Gastroesophageal sphincter (tissue), 4 donors: ENCODE data around the gene MAP9. TPM values are rescaled to one million over a fixed set of nuclear protein-coding genes. Genes with fewer than 3 reads are reported as not detected.
"Not testable (repeated sequence)": the region's sequence is repeated elsewhere in the genome, so short reads cannot be mapped to it uniquely, and the experiment has no call there.

Source experiments
- ATAC-seq: fragments of 150-250 bp; one replicate; pipeline ENCODE4 v1.9.1; 2016; ENCODE audit warnings: mild to moderate bottlenecking, moderate library complexity
- H3K27ac ChIP-seq, 4 donors: fragments of 200-600 bp; sonication (generic) in 3 of 4; 1 replicate in 3 of 4; 2 replicates in 1 of 4; pipeline ENCODE4 v1.5.1; 2016 to 2019
- H3K27me3 ChIP-seq: fragments of 200-600 bp; sonication (generic); one replicate; pipeline ENCODE4 v1.5.1; 2019
- H3K36me3 ChIP-seq, 2 donors: fragments of 200-600 bp; sonication (generic); one replicate each; pipeline ENCODE4 v1.5.1; 2019; ENCODE audit warnings: control low read depth in 1 of 2
- H3K4me1 ChIP-seq, 3 donors: fragments of 200-600 bp; sonication (generic); 1 replicate in 2 of 3; 2 replicates in 1 of 3; pipeline ENCODE4 v1.5.1; 2016 to 2019; ENCODE audit warnings: control low read depth in 2 of 3
- H3K4me3 ChIP-seq, 2 donors: fragments of 200-600 bp; sonication (generic); one replicate each; pipeline ENCODE4 v1.5.1; 2019; ENCODE audit warnings: mild to moderate bottlenecking in 1 of 2, moderate library complexity in 1 of 2
- H3K9me3 ChIP-seq, 3 donors: fragments of 200-600 bp; sonication (generic); one replicate each; pipeline ENCODE4 v1.5.1; 2017 to 2019; ENCODE audit warnings: control low read depth in 2 of 3
- EP300 ChIP-seq: sonication (generic); formaldehyde crosslinking; IDR thresholded peaks from one replicate; pipeline ENCODE4 v1.6.1; 2017; ENCODE audit warnings: antibody characterized with exemption, mild to moderate bottlenecking
- POLR2A ChIP-seq, 2 donors: fragments of 450-650 bp; IDR thresholded peaks; one replicate each; pipeline ENCODE4 v1.6.1; 2017; ENCODE audit warnings: antibody characterized with exemption in 2 of 2, mild to moderate bottlenecking in 2 of 2, moderate library complexity in 1 of 2
- POLR2AphosphoS5 ChIP-seq: sonication (generic); formaldehyde crosslinking; IDR thresholded peaks from one replicate; pipeline ENCODE4 v1.6.1; 2017; ENCODE audit warnings: antibody characterized with exemption
- WGBS, 2 donors: methylation state at CpG; one replicate each; pipeline ENCODE4 v1.1.5; 2018; ENCODE audit warnings: low coverage in 1 of 2; 5-methylcytosine and 5-hydroxymethylcytosine counted together
- total RNA-seq, 4 donors: library from RNA; depleted of rRNA; stranded (reverse); fragments of >200 nt; gene quantifications; one replicate each; pipeline ENCODE4 v1.1.0, GENCODE V29; 2016
- TF ChIP-seq, protein P1 (sequence below), 4 experiments: fragments of 200-600 bp in 2 of 4; fragments of 450-650 bp in 2 of 4; sonication (generic) in 1 of 4; IDR thresholded peaks; one replicate each; pipeline ENCODE4 v1.5.1; 2017 to 2019; ENCODE audit warnings: antibody characterized with exemption in 4 of 4, mild to moderate bottlenecking in 2 of 4, moderate library complexity in 2 of 4

MAP9 gene
- total RNA-seq, 4 donors from 2014 or later = 13.3 to 21.8 (median 14.7) TPM

DNA sequence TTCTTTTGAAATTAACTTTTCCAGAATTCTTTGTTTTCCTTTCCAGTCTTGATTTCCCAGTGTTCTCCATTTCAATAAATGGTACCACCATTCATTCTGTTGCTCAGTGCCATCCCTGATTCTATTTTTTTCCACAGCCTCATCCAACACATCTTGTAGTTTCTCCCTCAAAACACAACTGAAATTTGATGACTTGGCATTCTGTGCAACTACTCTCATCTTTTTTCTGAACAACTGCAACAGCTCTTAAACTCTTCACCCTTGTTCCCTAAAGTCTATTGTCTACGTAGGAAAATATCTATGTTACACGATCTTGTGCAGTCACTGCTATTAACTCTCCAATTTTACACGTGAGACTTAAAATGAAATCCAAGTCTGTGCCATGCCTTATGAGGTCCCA, 40.5 kb downstream of the MAP9 start:
- Histone ChIP-seq H3K4me3 (no peak overlapping the region), H3K9me3 (no peaks in the 10 kb centered on the region), H3K36me3 (no peaks in the 10 kb centered on the region), H3K27me3 (no peaks in the 10 kb centered on the region), H3K4me1 (no peaks in the 10 kb centered on the region), H3K27ac (no peak overlapping the region)
- 46 to 89% methylated on average over 3 of the region's 3 CpGs for WGBS, 2 donors
- TF ChIP-seq POLR2A (IDR thresholded peaks at IDR 0.05) = no peak
- no peak for TF ChIP-seq POLR2AphosphoS5
- no peak for TF ChIP-seq EP300
- TF ChIP-seq, protein P1, sequence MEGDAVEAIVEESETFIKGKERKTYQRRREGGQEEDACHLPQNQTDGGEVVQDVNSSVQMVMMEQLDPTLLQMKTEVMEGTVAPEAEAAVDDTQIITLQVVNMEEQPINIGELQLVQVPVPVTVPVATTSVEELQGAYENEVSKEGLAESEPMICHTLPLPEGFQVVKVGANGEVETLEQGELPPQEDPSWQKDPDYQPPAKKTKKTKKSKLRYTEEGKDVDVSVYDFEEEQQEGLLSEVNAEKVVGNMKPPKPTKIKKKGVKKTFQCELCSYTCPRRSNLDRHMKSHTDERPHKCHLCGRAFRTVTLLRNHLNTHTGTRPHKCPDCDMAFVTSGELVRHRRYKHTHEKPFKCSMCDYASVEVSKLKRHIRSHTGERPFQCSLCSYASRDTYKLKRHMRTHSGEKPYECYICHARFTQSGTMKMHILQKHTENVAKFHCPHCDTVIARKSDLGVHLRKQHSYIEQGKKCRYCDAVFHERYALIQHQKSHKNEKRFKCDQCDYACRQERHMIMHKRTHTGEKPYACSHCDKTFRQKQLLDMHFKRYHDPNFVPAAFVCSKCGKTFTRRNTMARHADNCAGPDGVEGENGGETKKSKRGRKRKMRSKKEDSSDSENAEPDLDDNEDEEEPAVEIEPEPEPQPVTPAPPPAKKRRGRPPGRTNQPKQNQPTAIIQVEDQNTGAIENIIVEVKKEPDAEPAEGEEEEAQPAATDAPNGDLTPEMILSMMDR (IDR thresholded peaks at IDR 0.05) = no peak
- ATAC-seq = no peak

DNA sequence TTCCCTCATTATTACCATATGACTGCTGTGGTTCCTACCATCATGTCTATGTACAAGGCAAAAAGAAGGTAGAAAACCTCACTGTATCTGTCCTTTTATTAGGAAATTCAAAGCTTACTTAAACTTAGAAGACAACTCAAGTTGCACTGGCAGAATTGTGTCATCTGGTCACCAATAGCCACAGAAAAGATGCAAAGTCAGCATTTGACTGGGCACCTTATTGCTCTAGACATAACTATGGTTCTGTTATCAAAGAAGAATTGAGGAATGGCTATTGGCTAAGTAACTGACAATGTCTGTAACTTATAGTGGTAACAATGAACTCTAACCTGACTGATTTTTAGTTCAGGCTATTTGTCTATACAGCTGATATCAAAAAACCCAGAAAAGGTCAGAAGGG, 45.3 kb downstream of the MAP9 start:
- Histone ChIP-seq H3K4me3 (no peak overlapping the region), H3K27ac (no peak overlapping the region)
- TF ChIP-seq EP300 (no peak), POLR2AphosphoS5 (no peak), POLR2A (IDR thresholded peaks at IDR 0.05) (no peak)
- TF ChIP-seq, protein P1 (IDR thresholded peaks at IDR 0.05) = no peak

DNA sequence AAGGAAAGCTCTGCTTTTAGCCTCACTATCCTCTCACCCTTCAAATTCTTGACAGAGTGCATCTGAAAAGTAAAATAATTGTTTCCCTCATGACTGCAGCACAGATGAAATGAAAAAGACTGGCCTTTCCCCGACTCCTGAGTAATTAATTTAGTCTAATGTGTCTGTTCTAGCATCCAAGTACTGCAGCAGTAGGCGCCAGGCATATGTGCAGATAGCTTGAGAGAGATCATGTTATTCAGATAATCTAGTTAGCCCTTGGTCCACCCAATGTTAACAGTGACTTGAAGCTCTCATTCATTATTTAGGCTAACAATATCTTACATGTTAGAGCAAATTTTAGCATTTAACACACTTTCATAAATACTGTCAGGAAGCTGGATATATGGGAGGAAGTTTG, 54.0 kb downstream of the MAP9 start:
- H3K4me3 ChIP-seq = no peak overlapping the region
- H3K9me3 ChIP-seq = peaks cover 0 to 6% (median 0%) of the 10 kb centered on the region in 3 donors
- H3K36me3 ChIP-seq = no peaks in the 10 kb centered on the region
- no peaks in the 10 kb centered on the region for H3K4me1 ChIP-seq
- H3K27ac ChIP-seq = no peak overlapping the region
- WGBS, 2 donors = 45 to 59% methylated on average over 2 of the region's 2 CpGs
- TF ChIP-seq EP300 (no peak), POLR2AphosphoS5 (no peak), POLR2A (IDR thresholded peaks at IDR 0.05) (no peak)
- ATAC-seq = no peak
- no peaks in the 10 kb centered on the region for H3K27me3 ChIP-seq

More for the DNA sequence above, 45.3 kb downstream of the MAP9 start:
- Histone ChIP-seq H3K9me3 (no peaks in the 10 kb centered on the region), H3K36me3 (no peaks in the 10 kb centered on the region), H3K27me3 (no peaks in the 10 kb centered on the region), H3K4me1 (no peaks in the 10 kb centered on the region)
- ATAC-seq = no peak

DNA sequence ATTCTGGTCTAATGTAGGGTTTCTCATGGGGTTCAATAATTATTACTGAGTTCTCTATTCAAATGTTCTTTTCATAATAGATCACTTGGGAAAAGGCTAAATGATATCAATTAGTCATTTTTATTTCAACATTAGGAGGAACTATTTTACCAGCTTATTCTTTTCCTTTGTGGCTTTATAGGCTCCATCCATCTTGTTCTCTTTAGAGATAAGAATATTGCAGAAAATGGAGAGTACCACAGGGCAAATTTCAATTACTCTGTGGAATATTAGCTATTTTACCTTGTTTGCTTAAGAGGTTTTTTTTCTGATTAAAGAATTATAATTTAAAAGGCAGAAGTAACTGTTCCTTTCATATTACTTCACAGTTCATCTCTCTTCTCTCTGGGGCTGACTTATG, 55.8 kb downstream of the MAP9 start:
- Histone ChIP-seq H3K4me1 (no peaks in the 10 kb centered on the region), H3K36me3 (no peaks in the 10 kb centered on the region), H3K4me3 (no peak overlapping the region), H3K9me3 (peaks cover 0 to 6% (median 0%) of the 10 kb centered on the region in 3 donors), H3K27me3 (no peaks in the 10 kb centered on the region), H3K27ac (no peak overlapping the region)
- no peak for ATAC-seq
- TF ChIP-seq POLR2A (IDR thresholded peaks at IDR 0.05) (no peak), EP300 (no peak), POLR2AphosphoS5 (no peak)
- TF ChIP-seq, protein P1 (IDR thresholded peaks at IDR 0.05) = no peak

DNA sequence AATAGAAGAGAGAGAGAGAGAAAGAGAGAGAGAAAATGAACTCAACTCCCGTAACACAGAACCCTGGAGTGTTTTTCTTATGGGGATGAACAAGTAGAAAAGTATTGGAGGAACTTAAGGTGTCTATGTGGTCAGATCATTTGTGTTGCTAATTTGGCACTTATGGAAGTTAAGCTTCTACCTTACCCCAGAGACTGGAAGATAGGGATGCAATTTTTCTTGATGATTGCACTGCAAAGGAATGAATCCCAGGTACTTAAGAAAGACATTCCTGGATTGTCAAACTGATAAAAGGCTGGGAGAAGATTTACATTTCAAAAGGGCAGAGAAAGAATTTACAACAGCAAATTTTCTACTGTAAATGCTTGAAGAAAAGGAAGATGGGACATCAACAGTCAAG, 57.2 kb downstream of the MAP9 start:
- no peak for ATAC-seq
- H3K4me3 ChIP-seq = no peak overlapping the region
- H3K36me3 ChIP-seq = no peaks in the 10 kb centered on the region
- H3K4me1 ChIP-seq = no peaks in the 10 kb centered on the region
- H3K9me3 ChIP-seq = peaks cover 0 to 6% (median 0%) of the 10 kb centered on the region in 3 donors
- WGBS, 2 donors = 78 to 89% methylated on average over 1 of the region's 1 CpG
- H3K27me3 ChIP-seq = peaks cover 4% of the 10 kb centered on the region
- no peak overlapping the region for H3K27ac ChIP-seq
- no peak for TF ChIP-seq EP300
- no peak for TF ChIP-seq POLR2AphosphoS5
- TF ChIP-seq POLR2A (IDR thresholded peaks at IDR 0.05) = no peak
- TF ChIP-seq, protein P1 (IDR thresholded peaks at IDR 0.05) = no peak

DNA sequence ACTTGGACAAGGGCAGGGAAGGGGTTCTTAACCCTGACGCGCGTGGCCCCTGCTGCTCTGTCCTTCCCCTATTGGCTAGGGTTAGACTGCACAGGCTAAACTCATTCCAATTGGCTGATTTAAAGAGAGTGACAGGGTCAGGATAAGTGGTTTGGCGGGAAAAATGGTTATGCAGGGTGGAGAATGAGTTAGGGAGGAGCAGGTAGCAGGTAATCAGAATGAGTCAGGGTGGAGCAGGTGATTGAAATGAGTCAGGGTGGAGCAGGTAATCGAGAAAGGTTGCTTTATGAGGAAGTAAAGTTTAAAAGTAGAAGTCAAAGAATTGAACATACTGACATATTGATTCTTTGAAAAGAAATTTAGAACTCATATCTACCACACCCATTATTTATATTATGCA, 64.7 kb downstream of the MAP9 start:
- ATAC-seq, H3K27me3 ChIP-seq, H3K4me1 ChIP-seq, H3K9me3 ChIP-seq, H3K4me3 ChIP-seq, H3K36me3 ChIP-seq, H3K27ac ChIP-seq: not testable (repeated sequence)
- WGBS, 2 donors = 82 to 98% methylated on average over 5 of the region's 5 CpGs
